PC-9 (cell line): ENCODE measurements around the gene DNAJB6. TPM values are rescaled to one million over a fixed set of nuclear protein-coding genes. Genes with fewer than 3 reads are reported as not detected.

Experiments
- BruUV-seq: library from RNA; stranded (reverse); fragments of 400-500 nt; replicated peaks from 2 replicates; lab custom pipeline; 2021; lab: Mats Ljungman, UMichigan
- CTCF ChIA-PET: fragments of 300-600 bp; sonication (Branson Sonifier 250); formaldehyde crosslinking; loops from one replicate; lab custom pipeline; 2022; ENCODE audit warnings: antibody characterized with exemption; lab: Charles Lee
- POLR2A ChIA-PET: fragments of 300-600 bp; sonication (Branson Sonifier 250); formaldehyde crosslinking; loops from one replicate; lab custom pipeline; 2022; ENCODE audit warnings: antibody characterized with exemption; ENCODE audit not compliant: unreplicated experiment; lab: Charles Lee
- DNase-seq, 2 experiments: peaks; one replicate each; pipeline versions ENCODE4 v3.0.0 to v3.0.0-alpha.2; 2015 to 2022; ENCODE audit warnings: mixed read lengths in 1 of 2
- H2AFZ ChIP-seq: fragments of 200-600 bp; sonication (generic); 2 replicates; pipeline ENCODE4 v1.8.1; 2017; ENCODE audit warnings: antibody characterized with exemption
- H3F3A ChIP-seq: fragments of 200-600 bp; sonication (generic); 2 replicates; pipeline ENCODE4 v1.8.1; 2017; ENCODE audit warnings: antibody characterized with exemption, mild to moderate bottlenecking, low read depth; ENCODE audit not compliant: insufficient read depth
- H3K27ac ChIP-seq: fragments of 200-600 bp; sonication (generic); 2 replicates; pipeline ENCODE4 v1.6.1; 2016; ENCODE audit warnings: mixed run types
- H3K27me3 ChIP-seq: fragments of 200-600 bp; sonication (generic); 2 replicates; pipeline ENCODE4 v1.6.1; 2016; ENCODE audit warnings: low read depth, mixed run types; ENCODE audit not compliant: insufficient read depth
- H3K36me3 ChIP-seq: fragments of 200-600 bp; sonication (generic); 2 replicates; pipeline ENCODE4 v1.6.1; 2016; ENCODE audit warnings: low read depth, mixed run types
- H3K4me1 ChIP-seq: fragments of 200-600 bp; sonication (generic); replicated peaks from 2 replicates; pipeline ENCODE4 v1.6.1; 2016; ENCODE audit warnings: mixed run types; ENCODE audit not compliant: insufficient read depth
- H3K4me2 ChIP-seq: fragments of 200-600 bp; sonication (generic); 2 replicates; pipeline ENCODE4 v1.6.1; 2017; ENCODE audit warnings: mixed run types
- H3K4me3 ChIP-seq: fragments of 200-600 bp; sonication (generic); 2 replicates; pipeline ENCODE4 v1.6.1; 2016; ENCODE audit warnings: mixed run types
- H3K79me2 ChIP-seq: fragments of 200-600 bp; sonication (generic); 2 replicates; pipeline ENCODE4 v1.6.1; 2017; ENCODE audit warnings: low read depth, mixed run types
- H3K9me2 ChIP-seq: fragments of 200-600 bp; sonication (generic); 2 replicates; pipeline ENCODE4 v1.8.1; 2017; ENCODE audit warnings: mild to moderate bottlenecking; ENCODE audit not compliant: insufficient read depth
- H3K9me3 ChIP-seq: fragments of 200-600 bp; sonication (generic); 2 replicates; pipeline ENCODE4 v1.8.1; 2016; ENCODE audit warnings: low read depth; ENCODE audit not compliant: insufficient read depth
- H4K20me1 ChIP-seq: fragments of 200-600 bp; sonication (generic); 2 replicates; pipeline ENCODE4 v1.8.1; 2017; ENCODE audit not compliant: insufficient read depth
- EZH2 ChIP-seq: fragments of 200-600 bp; sonication (generic); IDR thresholded peaks from 2 replicates; pipeline ENCODE4 v1.8.0; 2017; ENCODE audit warnings: antibody characterized with exemption, low read depth
- intact Hi-C: fragments of 100-400 bp; cut with micrococcal nuclease; formaldehyde crosslinking; loops from one replicate; pipeline ENCODE4 v1.10.0; 2022; ENCODE audit not compliant: unreplicated experiment
- total RNA-seq: library from RNA; stranded (reverse); gene quantifications from 2 replicates; pipeline ENCODE4 v1.2.3, GENCODE V29; 2021
- TF ChIP-seq, protein P1 (sequence below): fragments of 200-600 bp; sonication (generic); conservative IDR thresholded peaks from 2 replicates; pipeline ENCODE4 v1.6.1; 2017; ENCODE audit warnings: mixed run types, antibody characterized with exemption, mild to moderate bottlenecking, moderate library complexity

The DNAJB6 gene
- total RNA-seq, 1 experiment from 2014 or later = 182 TPM

DNA sequence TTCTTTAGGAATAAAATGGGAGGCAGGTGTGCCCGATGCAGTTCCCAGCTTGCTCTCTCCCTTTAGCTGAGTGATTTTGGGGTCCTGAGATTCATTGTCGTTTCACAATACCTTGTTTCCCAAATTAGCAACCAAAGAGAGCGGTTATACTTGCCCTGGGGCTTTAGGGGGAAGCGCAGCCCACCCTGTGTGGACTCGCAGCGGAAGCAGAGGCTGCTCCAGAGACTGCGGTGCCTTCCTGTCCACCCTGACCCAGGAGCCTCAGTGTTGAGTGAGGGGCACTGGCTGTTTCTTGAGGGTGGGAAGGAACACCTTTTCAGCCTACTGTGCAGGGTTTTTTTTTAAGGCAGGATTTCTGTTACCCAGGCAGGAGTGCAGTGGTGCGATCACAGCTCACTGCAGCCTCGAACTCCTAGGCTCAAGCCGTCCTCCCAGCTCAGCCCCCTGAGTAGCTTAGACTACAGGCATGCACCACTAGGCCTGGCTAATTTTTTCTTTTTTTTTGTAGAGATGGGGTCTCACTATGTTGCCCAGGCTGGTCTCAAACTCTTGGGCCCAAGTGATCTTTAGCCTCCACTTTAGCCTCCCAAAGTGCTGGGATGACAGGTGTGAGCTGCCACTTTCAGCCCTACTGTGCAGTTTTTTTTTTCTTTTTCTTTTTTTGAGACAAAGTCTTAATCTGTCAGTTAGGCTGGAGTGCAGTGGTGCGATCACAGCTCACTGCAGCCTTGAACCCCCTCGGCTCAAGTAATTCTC lies 67.0 kb downstream of the DNAJB6 start:
- ChIA-PET POLR2A (interaction anchor here (0.6 kb wide), 1 partner anchor 162 kb away, joined by 5 read pairs; no protein-coding TSS in a partner anchor), CTCF (interaction anchor here (0.5 kb wide), 1 partner anchor 64 kb away, joined by 8 read pairs; no protein-coding TSS in a partner anchor)
- H3K4me3 ChIP-seq = no peak overlapping the region
- intact Hi-C loops = no loop called here
- H3K9me2 ChIP-seq = no peaks in the 10 kb centered on the region
- H2AFZ ChIP-seq = no peak overlapping the region
- no peak overlapping the region for H3K27ac ChIP-seq
- peaks cover 11% of the 10 kb centered on the region; the same call in 1 of the 2 replicates for H3K36me3 ChIP-seq
- peaks cover 77% of the 10 kb centered on the region for H4K20me1 ChIP-seq
- H3F3A ChIP-seq = peaks cover 45% of the 10 kb centered on the region; the same call in 1 of the 2 replicates
- H3K9me3 ChIP-seq = no peaks in the 10 kb centered on the region
- H3K4me2 ChIP-seq = no peak overlapping the region
- no peak for TF ChIP-seq EZH2
- TF ChIP-seq, protein P1, sequence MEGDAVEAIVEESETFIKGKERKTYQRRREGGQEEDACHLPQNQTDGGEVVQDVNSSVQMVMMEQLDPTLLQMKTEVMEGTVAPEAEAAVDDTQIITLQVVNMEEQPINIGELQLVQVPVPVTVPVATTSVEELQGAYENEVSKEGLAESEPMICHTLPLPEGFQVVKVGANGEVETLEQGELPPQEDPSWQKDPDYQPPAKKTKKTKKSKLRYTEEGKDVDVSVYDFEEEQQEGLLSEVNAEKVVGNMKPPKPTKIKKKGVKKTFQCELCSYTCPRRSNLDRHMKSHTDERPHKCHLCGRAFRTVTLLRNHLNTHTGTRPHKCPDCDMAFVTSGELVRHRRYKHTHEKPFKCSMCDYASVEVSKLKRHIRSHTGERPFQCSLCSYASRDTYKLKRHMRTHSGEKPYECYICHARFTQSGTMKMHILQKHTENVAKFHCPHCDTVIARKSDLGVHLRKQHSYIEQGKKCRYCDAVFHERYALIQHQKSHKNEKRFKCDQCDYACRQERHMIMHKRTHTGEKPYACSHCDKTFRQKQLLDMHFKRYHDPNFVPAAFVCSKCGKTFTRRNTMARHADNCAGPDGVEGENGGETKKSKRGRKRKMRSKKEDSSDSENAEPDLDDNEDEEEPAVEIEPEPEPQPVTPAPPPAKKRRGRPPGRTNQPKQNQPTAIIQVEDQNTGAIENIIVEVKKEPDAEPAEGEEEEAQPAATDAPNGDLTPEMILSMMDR = no peak
- no peaks in the 10 kb centered on the region for H3K27me3 ChIP-seq
- DNase-seq = no peak
- H3K79me2 ChIP-seq = peaks cover 28% of the 10 kb centered on the region
- BruUV-seq = no TSS peak
- H3K4me1 ChIP-seq = peaks cover 10% of the 10 kb centered on the region

DNA sequence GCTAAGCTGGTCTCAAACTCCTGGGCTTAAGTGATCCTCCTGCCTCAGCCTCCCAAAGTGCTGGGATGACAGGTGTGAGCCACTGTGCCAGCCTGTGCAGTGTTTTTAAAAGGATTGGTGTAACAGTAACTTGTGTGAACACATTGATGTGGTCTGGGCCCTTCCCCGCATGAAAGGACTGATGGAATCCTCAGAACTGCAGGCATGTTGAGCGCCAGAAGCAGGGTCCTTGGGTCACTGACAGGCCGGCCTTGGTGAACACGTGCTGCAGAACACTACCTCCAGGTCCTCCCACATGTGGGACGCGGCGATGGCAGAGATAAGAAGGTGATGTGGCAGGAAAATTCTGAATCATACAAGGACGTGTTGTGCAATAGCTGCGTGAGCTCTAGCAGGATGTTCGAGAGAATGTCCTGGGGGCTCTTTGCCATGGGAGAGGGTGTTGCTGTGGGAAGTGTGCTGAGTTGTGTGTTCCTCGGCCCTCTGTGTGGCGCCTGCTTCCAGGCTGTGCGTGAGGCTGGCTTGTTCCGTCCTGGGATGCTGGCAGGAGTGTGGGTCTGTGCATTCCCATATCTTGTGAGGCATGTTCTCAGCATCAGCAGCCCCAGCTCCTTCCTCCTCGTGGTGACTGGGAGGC lies 68.2 kb downstream of the DNAJB6 start:
- H2AFZ ChIP-seq = no peak overlapping the region
- H3K36me3 ChIP-seq = peaks cover 6% of the 10 kb centered on the region; the same call in 1 of the 2 replicates
- peak overlapping the region; percentile 31 for H3K4me2 ChIP-seq
- peaks cover 23% of the 10 kb centered on the region for H3K79me2 ChIP-seq
- peak; percentile 82 to 98 for DNase-seq
- H3K27ac ChIP-seq = peak overlapping the region; percentile 37
- ChIA-PET POLR2A (interaction anchor here (0.6 kb wide), 3 partner anchors 10 to 163 kb away, joined by 5 to 19 read pairs (median 17); no protein-coding TSS in a partner anchor), CTCF (interaction anchor here (0.5 to 0.6 kb wide), 3 partner anchors 65 to 1740 kb away, joined by 3 to 8 read pairs (median 3); no protein-coding TSS in a partner anchor)
- H3K9me3 ChIP-seq = no peaks in the 10 kb centered on the region
- H3K4me3 ChIP-seq = no peak overlapping the region
- peaks cover 39% of the 10 kb centered on the region; the same call in 1 of the 2 replicates for H3F3A ChIP-seq
- H3K4me1 ChIP-seq = peaks cover 10% of the 10 kb centered on the region
- no peaks in the 10 kb centered on the region for H3K9me2 ChIP-seq
- BruUV-seq = no TSS peak
- peaks cover 66% of the 10 kb centered on the region for H4K20me1 ChIP-seq
- H3K27me3 ChIP-seq = no peaks in the 10 kb centered on the region
- TF ChIP-seq EZH2 = no peak
- TF ChIP-seq, protein P1 = no peak
- intact Hi-C loops = no loop called here

DNA sequence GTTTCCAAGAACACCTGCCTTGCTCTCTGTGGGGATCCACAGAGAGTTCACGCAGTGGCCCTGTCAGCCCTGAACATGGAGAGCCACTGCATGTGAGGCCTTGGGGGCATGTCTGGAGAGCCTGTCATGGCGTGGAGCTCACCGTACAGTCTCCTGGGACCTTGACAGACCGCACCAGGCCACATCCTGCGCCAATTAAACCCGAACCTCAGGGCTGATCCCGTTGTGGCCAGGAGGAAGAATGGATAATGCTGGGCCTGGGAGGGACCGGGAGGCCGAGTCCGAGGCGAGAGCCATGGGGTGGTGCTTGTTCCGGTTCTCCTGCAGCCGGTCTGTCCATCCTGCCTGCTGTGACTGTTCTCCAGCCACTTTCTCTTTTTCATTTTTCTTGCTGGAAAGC lies 68.7 kb downstream of the DNAJB6 start:
- H3K27me3 ChIP-seq = no peaks in the 10 kb centered on the region
- POLR2A ChIA-PET = interaction anchor here (0.6 kb wide), 2 partner anchors 10 to 67 kb away, joined by 17 to 19 read pairs; no protein-coding TSS in a partner anchor
- no TSS peak for BruUV-seq
- H3K36me3 ChIP-seq = peaks cover under 1% of the 10 kb centered on the region; the same call in 1 of the 2 replicates
- peaks cover 23% of the 10 kb centered on the region for H3K79me2 ChIP-seq
- peak overlapping the region; percentile 31 for H3K4me2 ChIP-seq
- H3K27ac ChIP-seq = no peak overlapping the region
- H3K4me1 ChIP-seq = peaks cover 10% of the 10 kb centered on the region
- no peaks in the 10 kb centered on the region for H3K9me2 ChIP-seq
- TF ChIP-seq EZH2 = no peak
- TF ChIP-seq, protein P1 = no peak
- no peak for DNase-seq
- no peaks in the 10 kb centered on the region for H3K9me3 ChIP-seq
- CTCF ChIA-PET = interaction anchor here (0.6 kb wide), 1 partner anchor 401 kb away, joined by 3 read pairs; no protein-coding TSS in a partner anchor
- no peak overlapping the region for H2AFZ ChIP-seq
- peaks cover 67% of the 10 kb centered on the region for H4K20me1 ChIP-seq
- no peak overlapping the region for H3K4me3 ChIP-seq
- H3F3A ChIP-seq = peaks cover 39% of the 10 kb centered on the region; the same call in 1 of the 2 replicates
- intact Hi-C loops = no loop called here
